ENCODE data around the gene RBM19.

The RBM19 gene

DNA sequence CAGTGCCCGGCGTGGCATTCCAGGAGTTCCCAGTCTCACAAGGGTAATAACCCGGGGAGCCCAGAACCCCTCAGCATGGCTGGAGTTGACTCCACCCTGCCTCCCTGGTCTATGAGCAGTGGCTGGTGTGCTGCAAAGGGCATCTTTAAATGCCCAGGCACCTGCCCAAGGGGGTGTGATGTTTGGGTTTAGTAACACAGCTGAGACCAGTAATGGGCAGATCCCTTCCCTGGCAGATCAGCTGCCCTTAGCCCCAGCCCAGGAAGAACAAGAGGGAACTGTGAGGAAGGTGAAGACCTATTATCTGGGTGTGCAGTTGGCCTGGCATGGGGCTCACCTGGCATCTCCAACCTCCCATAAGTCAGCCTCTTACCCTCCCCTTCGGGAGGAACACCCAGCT lies 35.9 kb downstream of the RBM19 start:
- no peak overlapping the region for H3K9ac ChIP-seq (ENCODE audit: low read length)
- no peaks in the 10 kb centered on the region for H3K4me1 ChIP-seq (ENCODE audit: control insufficient read depth, insufficient read depth, low read length)
- H3K27me3 ChIP-seq (ENCODE audit: control insufficient read depth, insufficient read depth, low read length): no peaks in the 10 kb centered on the region
- peaks cover 27% of the 10 kb centered on the region for H3K36me3 ChIP-seq (ENCODE audit: control insufficient read depth, insufficient read depth, low read length)
- no peak overlapping the region for H3K27ac ChIP-seq (ENCODE audit: low read depth, low read length)
- no peak overlapping the region for H3K4me3 ChIP-seq (ENCODE audit: low read length)

- H3K9ac ChIP-seq (ENCODE audit: low read length): no peak overlapping the region
- no peak overlapping the region for H3K4me3 ChIP-seq (ENCODE audit: low read length)
- peaks cover 29% of the 10 kb centered on the region for H3K36me3 ChIP-seq (ENCODE audit: control insufficient read depth, insufficient read depth, low read length)
- no peak overlapping the region for H3K27ac ChIP-seq (ENCODE audit: low read depth, low read length)
- H3K4me1 ChIP-seq (ENCODE audit: control insufficient read depth, insufficient read depth, low read length): no peaks in the 10 kb centered on the region
- H3K27me3 ChIP-seq (ENCODE audit: control insufficient read depth, insufficient read depth, low read length): no peaks in the 10 kb centered on the region
Measured at GRCh38 chr12:113929312-113929989, 36.7 kb downstream of the RBM19 start.

GRCh38 chr12:113926788-113927187 lies 39.3 kb downstream of the RBM19 start:
- H3K4me1 ChIP-seq (ENCODE audit: control insufficient read depth, insufficient read depth, low read length): no peaks in the 10 kb centered on the region
- H3K36me3 ChIP-seq (ENCODE audit: control insufficient read depth, insufficient read depth, low read length): peaks cover 36% of the 10 kb centered on the region
- no peak overlapping the region for H3K27ac ChIP-seq (ENCODE audit: low read depth, low read length)
- H3K9ac ChIP-seq (ENCODE audit: low read length): no peak overlapping the region
- H3K27me3 ChIP-seq (ENCODE audit: control insufficient read depth, insufficient read depth, low read length): no peaks in the 10 kb centered on the region
- H3K4me3 ChIP-seq (ENCODE audit: low read length): no peak overlapping the region

- Histone ChIP-seq H3K27me3 (ENCODE audit: control insufficient read depth, insufficient read depth, low read length) (no peaks in the 10 kb centered on the region), H3K4me1 (ENCODE audit: control insufficient read depth, insufficient read depth, low read length) (no peaks in the 10 kb centered on the region), H3K36me3 (ENCODE audit: control insufficient read depth, insufficient read depth, low read length) (peaks cover 30% of the 10 kb centered on the region), H3K9ac (ENCODE audit: low read length) (no peak overlapping the region), H3K27ac (ENCODE audit: low read depth, low read length) (no peak overlapping the region), H3K4me3 (ENCODE audit: low read length) (no peak overlapping the region)
Measured at GRCh38 chr12:113924341-113924740, 41.8 kb downstream of the RBM19 start.

- Histone ChIP-seq H3K36me3 (ENCODE audit: control insufficient read depth, insufficient read depth, low read length) (peaks cover 29% of the 10 kb centered on the region), H3K9ac (ENCODE audit: low read length) (no peak overlapping the region), H3K27ac (ENCODE audit: low read depth, low read length) (no peak overlapping the region), H3K27me3 (ENCODE audit: control insufficient read depth, insufficient read depth, low read length) (no peaks in the 10 kb centered on the region), H3K4me3 (ENCODE audit: low read length) (no peak overlapping the region), H3K4me1 (ENCODE audit: control insufficient read depth, insufficient read depth, low read length) (no peaks in the 10 kb centered on the region)
Measured at GRCh38 chr12:113923251-113923650, 42.9 kb downstream of the RBM19 start.

DNA sequence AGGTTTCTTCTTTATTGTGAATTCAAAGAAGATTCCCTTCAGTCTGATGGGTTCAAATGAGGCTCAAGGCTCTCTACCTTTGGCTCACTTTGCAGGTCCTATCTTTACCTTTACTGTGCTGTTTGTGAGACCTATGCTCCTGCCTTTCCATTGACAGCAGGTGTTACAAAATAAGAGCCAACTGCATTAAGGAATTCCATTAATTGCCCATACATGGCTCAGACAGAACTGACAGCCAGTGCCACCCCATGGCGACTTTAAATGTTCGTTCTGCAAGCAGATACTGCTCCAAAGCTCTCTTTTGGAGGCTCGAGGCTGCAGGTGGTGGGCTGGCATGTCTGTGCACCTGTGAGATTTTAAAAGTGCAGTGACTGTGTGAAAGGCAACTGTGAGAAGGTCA lies 44.7 kb downstream of the RBM19 start:
- Histone ChIP-seq H3K4me3 (ENCODE audit: low read length) (no peak overlapping the region), H3K27me3 (ENCODE audit: control insufficient read depth, insufficient read depth, low read length) (no peaks in the 10 kb centered on the region), H3K4me1 (ENCODE audit: control insufficient read depth, insufficient read depth, low read length) (no peaks in the 10 kb centered on the region), H3K27ac (ENCODE audit: low read depth, low read length) (no peak overlapping the region), H3K9ac (ENCODE audit: low read length) (no peak overlapping the region), H3K36me3 (ENCODE audit: control insufficient read depth, insufficient read depth, low read length) (peaks cover 24% of the 10 kb centered on the region)

GRCh38 chr12:113919791-113920190 lies 46.3 kb downstream of the RBM19 start:
- H3K4me3 ChIP-seq (ENCODE audit: low read length): no peak overlapping the region
- no peaks in the 10 kb centered on the region for H3K4me1 ChIP-seq (ENCODE audit: control insufficient read depth, insufficient read depth, low read length)
- no peak overlapping the region for H3K9ac ChIP-seq (ENCODE audit: low read length)
- peaks cover 15% of the 10 kb centered on the region for H3K36me3 ChIP-seq (ENCODE audit: control insufficient read depth, insufficient read depth, low read length)
- H3K27ac ChIP-seq (ENCODE audit: low read depth, low read length): no peak overlapping the region
- H3K27me3 ChIP-seq (ENCODE audit: control insufficient read depth, insufficient read depth, low read length): no peaks in the 10 kb centered on the region

GRCh38 chr12:113918306-113918705 lies 47.8 kb downstream of the RBM19 start:
- no peak overlapping the region for H3K9ac ChIP-seq (ENCODE audit: low read length)
- no peak overlapping the region for H3K27ac ChIP-seq (ENCODE audit: low read depth, low read length)
- no peaks in the 10 kb centered on the region for H3K4me1 ChIP-seq (ENCODE audit: control insufficient read depth, insufficient read depth, low read length)
- H3K36me3 ChIP-seq (ENCODE audit: control insufficient read depth, insufficient read depth, low read length): peaks cover 2% of the 10 kb centered on the region
- no peak overlapping the region for H3K4me3 ChIP-seq (ENCODE audit: low read length)
- no peaks in the 10 kb centered on the region for H3K27me3 ChIP-seq (ENCODE audit: control insufficient read depth, insufficient read depth, low read length)

GRCh38 chr12:113917393-113917792 lies 48.7 kb downstream of the RBM19 start:
- H3K9ac ChIP-seq (ENCODE audit: low read length): no peak overlapping the region
- H3K4me1 ChIP-seq (ENCODE audit: control insufficient read depth, insufficient read depth, low read length): no peaks in the 10 kb centered on the region
- H3K36me3 ChIP-seq (ENCODE audit: control insufficient read depth, insufficient read depth, low read length): peaks cover under 1% of the 10 kb centered on the region
- no peaks in the 10 kb centered on the region for H3K27me3 ChIP-seq (ENCODE audit: control insufficient read depth, insufficient read depth, low read length)
- no peak overlapping the region for H3K27ac ChIP-seq (ENCODE audit: low read depth, low read length)
- H3K4me3 ChIP-seq (ENCODE audit: low read length): no peak overlapping the region

DNA sequence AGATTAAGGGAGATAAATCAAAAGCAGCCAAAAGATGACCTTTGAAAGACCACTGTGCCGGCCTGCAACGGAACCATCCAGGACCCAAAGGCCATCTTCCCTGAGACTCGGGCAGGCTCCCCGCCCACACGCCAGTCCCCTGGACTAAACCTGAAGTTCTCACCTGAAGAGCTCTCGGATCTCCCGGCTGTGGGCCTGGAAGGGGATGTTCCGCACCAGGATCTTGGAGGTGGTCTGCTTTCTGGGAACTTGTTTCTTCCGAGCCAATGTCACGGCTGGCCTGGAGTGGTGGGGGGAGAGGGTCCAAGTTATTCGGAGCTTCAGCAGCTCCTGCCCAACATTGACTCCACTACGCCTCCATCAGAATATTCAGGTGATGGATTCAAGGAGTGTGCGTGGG lies 51.3 kb downstream of the RBM19 start:
- no peak overlapping the region for H3K4me3 ChIP-seq (ENCODE audit: low read length)
- H3K9ac ChIP-seq (ENCODE audit: low read length): no peak overlapping the region
- H3K27me3 ChIP-seq (ENCODE audit: control insufficient read depth, insufficient read depth, low read length): no peaks in the 10 kb centered on the region
- peaks cover 9% of the 10 kb centered on the region for H3K36me3 ChIP-seq (ENCODE audit: control insufficient read depth, insufficient read depth, low read length)
- no peaks in the 10 kb centered on the region for H3K4me1 ChIP-seq (ENCODE audit: control insufficient read depth, insufficient read depth, low read length)
- H3K27ac ChIP-seq (ENCODE audit: low read depth, low read length): no peak overlapping the region

- Histone ChIP-seq H3K4me1 (ENCODE audit: control insufficient read depth, insufficient read depth, low read length) (no peaks in the 10 kb centered on the region), H3K27ac (ENCODE audit: low read depth, low read length) (no peak overlapping the region), H3K27me3 (ENCODE audit: control insufficient read depth, insufficient read depth, low read length) (no peaks in the 10 kb centered on the region), H3K36me3 (ENCODE audit: control insufficient read depth, insufficient read depth, low read length) (peaks cover 9% of the 10 kb centered on the region), H3K9ac (ENCODE audit: low read length) (no peak overlapping the region), H3K4me3 (ENCODE audit: low read length) (no peak overlapping the region)
Measured at GRCh38 chr12:113914176-113914575, 51.9 kb downstream of the RBM19 start.

- no peaks in the 10 kb centered on the region for H3K4me1 ChIP-seq (ENCODE audit: control insufficient read depth, insufficient read depth, low read length)
- no peak overlapping the region for H3K9ac ChIP-seq (ENCODE audit: low read length)
- no peaks in the 10 kb centered on the region for H3K27me3 ChIP-seq (ENCODE audit: control insufficient read depth, insufficient read depth, low read length)
- peaks cover 9% of the 10 kb centered on the region for H3K36me3 ChIP-seq (ENCODE audit: control insufficient read depth, insufficient read depth, low read length)
- no peak overlapping the region for H3K4me3 ChIP-seq (ENCODE audit: low read length)
- no peak overlapping the region for H3K27ac ChIP-seq (ENCODE audit: low read depth, low read length)
Measured at GRCh38 chr12:113912760-113913329, 53.3 kb downstream of the RBM19 start.
